Measurements from ENCODE around the gene NTRK1. TPM values are rescaled to one million over a fixed set of nuclear protein-coding genes. Genes with fewer than 3 reads are reported as not detected.
A peak's percentile ranks its signal among the peaks of the same experiment; 100 is the strongest.

NTRK1 gene
- total RNA-seq, 4 donors from 2014 or later: 0.09 to 0.57 TPM; not detected in 2

DNA sequence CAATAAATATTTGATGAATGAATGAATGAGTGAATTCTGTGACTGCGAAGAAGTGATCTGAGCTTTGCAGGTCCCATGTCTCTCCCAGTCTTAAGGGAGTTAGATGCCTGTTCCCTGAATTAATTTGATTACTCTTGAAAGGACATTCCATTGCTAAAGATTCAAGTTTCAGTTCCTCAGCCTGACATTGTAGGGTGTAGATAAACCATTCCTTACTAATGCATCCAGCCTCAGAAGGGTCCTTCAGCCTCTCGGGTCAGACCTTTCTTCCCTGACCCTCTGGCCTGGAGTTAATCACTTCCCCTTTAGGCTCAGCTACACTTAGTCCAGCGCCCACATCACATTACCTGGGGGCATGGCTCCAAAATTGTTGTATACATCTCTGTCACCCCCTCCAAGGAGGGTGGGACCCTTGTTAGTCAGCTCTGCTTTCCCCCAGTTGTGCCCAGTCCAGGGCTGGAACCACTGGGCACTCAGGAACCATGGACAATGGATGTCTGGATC, 4.3 kb upstream of the NTRK1 start:
- peaks cover 5 to 79% (median 15%) of the 10 kb centered on the region in 4 donors for H3K27me3 ChIP-seq
- H3K9me3 ChIP-seq: no peaks in the 10 kb centered on the region
- 71 to 75% methylated on average over 3 of the region's 3 CpGs for WGBS, 2 donors
- H3K4me1 ChIP-seq: peaks cover 24 to 41% (median 28%) of the 10 kb centered on the region in 3 donors
- no peak for DNase-seq
- H3K36me3 ChIP-seq: no peaks in the 10 kb centered on the region
- no peak for TF ChIP-seq POLR2A (IDR thresholded peaks at IDR 0.05)
- TF ChIP-seq, protein P1, sequence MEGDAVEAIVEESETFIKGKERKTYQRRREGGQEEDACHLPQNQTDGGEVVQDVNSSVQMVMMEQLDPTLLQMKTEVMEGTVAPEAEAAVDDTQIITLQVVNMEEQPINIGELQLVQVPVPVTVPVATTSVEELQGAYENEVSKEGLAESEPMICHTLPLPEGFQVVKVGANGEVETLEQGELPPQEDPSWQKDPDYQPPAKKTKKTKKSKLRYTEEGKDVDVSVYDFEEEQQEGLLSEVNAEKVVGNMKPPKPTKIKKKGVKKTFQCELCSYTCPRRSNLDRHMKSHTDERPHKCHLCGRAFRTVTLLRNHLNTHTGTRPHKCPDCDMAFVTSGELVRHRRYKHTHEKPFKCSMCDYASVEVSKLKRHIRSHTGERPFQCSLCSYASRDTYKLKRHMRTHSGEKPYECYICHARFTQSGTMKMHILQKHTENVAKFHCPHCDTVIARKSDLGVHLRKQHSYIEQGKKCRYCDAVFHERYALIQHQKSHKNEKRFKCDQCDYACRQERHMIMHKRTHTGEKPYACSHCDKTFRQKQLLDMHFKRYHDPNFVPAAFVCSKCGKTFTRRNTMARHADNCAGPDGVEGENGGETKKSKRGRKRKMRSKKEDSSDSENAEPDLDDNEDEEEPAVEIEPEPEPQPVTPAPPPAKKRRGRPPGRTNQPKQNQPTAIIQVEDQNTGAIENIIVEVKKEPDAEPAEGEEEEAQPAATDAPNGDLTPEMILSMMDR (IDR thresholded peaks at IDR 0.05): no peak
- intact Hi-C loops (cut with DNase I): no loop called here
- no peak overlapping the region for H3K27ac ChIP-seq
- no peak overlapping the region for H3K4me3 ChIP-seq

DNA sequence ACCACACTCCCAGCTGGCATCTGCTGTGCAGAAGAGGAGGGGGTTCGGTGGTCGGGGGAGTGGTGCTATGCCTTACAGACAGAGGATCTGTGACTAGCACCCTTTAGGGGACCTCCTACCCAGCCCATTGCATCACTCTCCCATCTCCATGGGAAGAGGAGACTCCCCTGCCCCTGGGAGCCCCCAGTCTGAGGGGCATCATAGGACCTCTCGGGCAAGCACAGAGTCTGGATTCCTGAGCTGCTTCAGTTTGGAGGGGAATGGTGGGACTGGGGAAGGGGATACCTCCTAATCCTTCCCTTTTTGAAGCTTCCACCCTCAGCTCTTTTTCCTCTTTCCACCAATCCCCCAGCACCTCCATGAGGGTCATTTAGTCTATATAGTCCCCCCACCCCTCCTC, 3.1 kb upstream of the NTRK1 start:
- intact Hi-C loops (cut with DNase I): no loop called here
- no peaks in the 10 kb centered on the region for H3K36me3 ChIP-seq
- no peak overlapping the region for H3K27ac ChIP-seq
- TF ChIP-seq POLR2A (IDR thresholded peaks at IDR 0.05): no peak
- TF ChIP-seq, protein P1 (IDR thresholded peaks at IDR 0.05): no peak
- peaks cover 24 to 35% (median 28%) of the 10 kb centered on the region in 3 donors for H3K4me1 ChIP-seq
- H3K4me3 ChIP-seq: no peak overlapping the region
- 83 to 88% methylated on average over 1 of the region's 3 CpGs for WGBS, 2 donors
- peaks cover 8 to 80% (median 23%) of the 10 kb centered on the region in 4 donors for H3K27me3 ChIP-seq
- no peaks in the 10 kb centered on the region for H3K9me3 ChIP-seq
- DNase-seq: no peak

DNA sequence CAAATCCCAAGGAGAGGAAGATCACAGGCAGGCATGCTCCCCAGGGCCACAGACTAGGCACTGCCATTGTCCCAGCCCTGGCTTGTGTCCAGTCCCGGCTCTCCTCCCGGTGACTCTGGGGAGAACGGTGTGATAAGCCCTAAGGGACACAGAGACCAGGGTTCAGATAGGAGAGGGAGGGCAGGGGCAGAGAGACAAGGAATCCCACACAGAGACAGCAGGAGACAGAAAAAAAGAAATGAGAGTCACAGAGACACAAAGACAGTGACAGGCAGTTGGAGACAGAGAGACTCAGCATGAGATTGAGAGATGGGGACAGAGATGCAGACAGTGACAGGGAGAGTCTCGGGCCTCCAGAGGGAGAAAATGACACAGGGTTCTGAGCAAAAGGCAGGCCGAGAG, 2.1 kb upstream of the NTRK1 start:
- Histone ChIP-seq H3K36me3 (no peaks in the 10 kb centered on the region), H3K9me3 (no peaks in the 10 kb centered on the region), H3K4me3 (peak overlapping the region in 3 of 4 donors; percentile 26 to 61 (median 35)), H3K4me1 (peaks cover 24 to 32% (median 28%) of the 10 kb centered on the region in 3 donors), H3K27ac (no peak overlapping the region), H3K27me3 (peaks cover 8 to 84% (median 23%) of the 10 kb centered on the region in 4 donors)
- WGBS, 2 donors: 14 to 22% methylated on average over 2 to 5 of the region's 5 CpGs
- TF ChIP-seq, protein P1 (IDR thresholded peaks at IDR 0.05): no peak
- TF ChIP-seq POLR2A (IDR thresholded peaks at IDR 0.05): no peak
- DNase-seq: no peak
- intact Hi-C loops (cut with DNase I): no loop called here

DNA sequence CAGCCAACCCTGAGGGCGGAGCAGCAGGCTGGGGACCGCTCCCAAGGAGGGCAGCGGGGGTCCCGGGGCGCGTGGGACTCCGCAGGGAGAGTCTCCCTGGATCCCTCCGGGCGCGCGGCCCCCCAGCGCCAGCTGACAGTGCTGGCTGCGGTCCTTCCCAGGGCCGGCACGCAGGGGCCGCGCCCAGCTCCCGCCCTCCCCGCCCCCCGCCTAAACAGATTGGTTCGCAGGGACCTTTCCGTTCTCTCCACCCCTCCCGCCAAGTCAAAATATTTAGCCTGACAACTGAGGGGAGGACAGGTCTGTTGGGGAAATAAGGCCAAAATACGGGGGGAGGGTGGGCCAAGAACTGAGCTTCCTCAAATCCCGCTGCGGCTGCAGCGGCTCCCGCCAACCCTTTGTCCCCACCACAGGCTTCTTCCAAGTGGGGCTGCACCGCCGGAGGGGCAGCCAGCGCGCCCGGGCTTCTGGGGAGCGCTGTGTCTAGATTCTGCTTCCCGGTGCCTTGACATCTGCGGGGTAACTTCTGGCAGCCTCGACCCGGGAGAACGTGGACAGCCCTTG, 1.6 kb upstream of the NTRK1 start, which contains the start of gene INSRR:
TSS of gene INSRR (minus strand) at position 159 of the 564 bp plus-strand sequence. CDS start 496 bp downstream, outside the sequence.
- WGBS, 2 donors: 10 to 11% methylated on average over 8 to 15 of the region's 39 CpGs
- Histone ChIP-seq H3K4me1 (peaks cover 24 to 32% (median 28%) of the 10 kb centered on the region in 3 donors), H3K36me3 (no peaks in the 10 kb centered on the region), H3K27me3 (peaks cover 8 to 84% (median 23%) of the 10 kb centered on the region in 4 donors), H3K9me3 (no peaks in the 10 kb centered on the region), H3K4me3 (peak within 1 kb of the TSS in 3 of 4 donors; percentile 26 to 61 (median 35)), H3K27ac (no peak within 1 kb of the TSS)
- TF ChIP-seq, protein P1 (IDR thresholded peaks at IDR 0.05): no peak
- TF ChIP-seq POLR2A (IDR thresholded peaks at IDR 0.05): no peak
- no peak for DNase-seq
- intact Hi-C loops (cut with DNase I): no loop called here

DNA sequence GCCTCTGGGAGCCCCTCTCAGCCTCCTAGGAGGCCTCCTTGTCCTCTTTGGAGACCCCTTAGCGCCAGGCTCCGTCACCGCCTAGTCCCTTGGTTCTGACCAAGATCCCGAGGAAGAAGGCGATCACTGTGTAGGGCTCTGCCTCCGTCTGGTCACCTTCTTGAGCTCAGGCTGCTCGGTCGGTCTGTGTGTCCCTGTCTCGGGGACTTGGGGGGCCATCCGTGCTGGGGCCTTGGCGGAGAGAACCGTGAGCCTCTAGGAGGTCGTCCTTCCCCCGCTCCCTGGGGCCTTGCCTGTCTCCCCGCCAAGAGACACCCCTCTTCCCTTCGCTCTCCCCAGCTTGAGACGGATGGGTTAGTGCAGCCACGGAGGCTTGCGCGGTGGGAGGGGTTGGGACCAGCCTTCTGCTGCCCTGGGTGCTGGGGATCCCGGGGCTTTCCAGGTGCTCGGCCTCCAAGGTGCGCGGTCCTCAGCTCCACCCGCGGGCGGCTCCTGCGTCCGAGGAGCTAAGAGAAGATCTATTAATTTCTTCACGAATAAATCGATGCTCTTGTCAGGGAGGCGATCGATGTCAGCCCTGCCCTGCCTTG, 1.0 kb upstream of the NTRK1 start:
- DNase-seq: no peak
- intact Hi-C loops (cut with DNase I): no loop called here
- Histone ChIP-seq H3K9me3 (no peaks in the 10 kb centered on the region), H3K27me3 (peaks cover 8 to 85% (median 23%) of the 10 kb centered on the region in 4 donors), H3K4me3 (peak overlapping the region in 3 of 4 donors; percentile 26 to 61 (median 35)), H3K27ac (no peak overlapping the region), H3K4me1 (peaks cover 24 to 32% (median 28%) of the 10 kb centered on the region in 3 donors), H3K36me3 (no peaks in the 10 kb centered on the region)
- 0 to 2% methylated on average over 3 to 14 of the region's 33 CpGs for WGBS, 2 donors
- no peak for TF ChIP-seq POLR2A (IDR thresholded peaks at IDR 0.05)

Measured in esophagus squamous epithelium (tissue), 5 donors.